ENCODE data around the gene STEAP1B. TPM values are rescaled to one million over a fixed set of nuclear protein-coding genes. Genes with fewer than 3 reads are reported as not detected.
"Not testable (repeated sequence)": the region's sequence is repeated elsewhere in the genome, so short reads cannot be mapped to it uniquely, and the experiment has no call there.

Gene STEAP1B
- total RNA-seq (2014; rRNA removed; shearing (Covaris generic)) (0.36 and 0.69 TPM in 2 replicates), total RNA-seq (2022) (1.1 and 2.1 TPM in 2 replicates), Bru-seq, nascent RNA (percentile 47 among the genes with signal in this experiment), BruChase-seq, experiment 1, labeled RNA remaining after a 6-hour chase (percentile 32 among the genes with signal in this experiment), BruChase-seq, experiment 2, labeled RNA remaining after a 2-hour chase (percentile 39 among the genes with signal in this experiment)
- long read RNA-seq, partial matches to known transcripts = 0 of 2 reads
- long read RNA-seq, other reads (novel, unspliced or antisense) = 1 of 2 reads

GRCh38 chr7:22499888-22500689, at the start of gene STEAP1B:
STEAP1B (minus strand) TSS chr7:22500188; CDS start chr7:22494855, 5,333 bp downstream.
- H3K36me3 ChIP-seq (ENCODE audit: insufficient read depth, low read length) = not testable (repeated sequence)
- peak within 1 kb of the TSS; percentile 63 for H3K4me3 ChIP-seq (ENCODE audit: low read depth, low read length, poor library complexity, severe bottlenecking)
- CTCF ChIA-PET (ENCODE audit: unreplicated experiment) = interaction anchor here (0.6 to 1.1 kb wide), 4 partner anchors 16 to 395 kb away, joined by 3 to 5 read pairs (median 3); no protein-coding TSS in a partner anchor

DNA sequence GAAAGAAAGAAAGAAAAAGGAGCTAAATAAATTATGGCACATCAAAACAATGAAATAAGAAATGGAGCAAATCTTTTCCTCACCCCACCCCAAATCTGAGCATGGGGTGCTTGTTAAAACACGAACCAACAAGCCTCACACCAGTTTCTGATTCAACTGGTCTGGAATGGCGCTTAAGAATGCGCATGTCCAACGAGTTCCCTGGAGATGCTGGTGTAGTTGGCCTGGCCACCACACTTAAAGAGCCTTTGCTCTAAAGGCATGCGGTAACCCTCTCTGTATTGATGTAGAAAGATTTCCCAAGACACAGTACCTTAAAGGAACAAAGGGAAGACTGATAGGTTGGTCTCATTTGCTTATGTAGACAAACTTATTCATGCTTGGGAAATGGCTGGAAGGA, 49.1 kb upstream of the STEAP1B start:
- Histone ChIP-seq H4K20me1 (ENCODE audit: insufficient read depth, low read length) (no peaks in the 10 kb centered on the region), H3K4me3 (ENCODE audit: low read depth, low read length, poor library complexity, severe bottlenecking) (no peak overlapping the region), H2AFZ (ENCODE audit: low read length) (no peak overlapping the region), H3K9me2 (ENCODE audit: insufficient read depth, low read length) (no peaks in the 10 kb centered on the region), H3K4me2 (ENCODE audit: low read length) (no peak overlapping the region), H3K79me2 (ENCODE audit: insufficient read depth, low read depth, low read length) (no peaks in the 10 kb centered on the region), H3K9me3 (ENCODE audit: low read length) (no peaks in the 10 kb centered on the region), H3K27ac (ENCODE audit: low read depth, low read length, poor library complexity, severe bottlenecking) (no peak overlapping the region), H3K36me3 (ENCODE audit: insufficient read depth, low read length) (no peaks in the 10 kb centered on the region), H3K4me1 (ENCODE audit: insufficient read depth, low read length, poor library complexity, severe bottlenecking) (peaks cover 12% of the 10 kb centered on the region)
- ChIA-PET POLR2A (interaction anchor here (0.6 to 0.7 kb wide), 2 partner anchors 144 to 363 kb away, joined by 4 to 5 read pairs; no protein-coding TSS in a partner anchor), CTCF (ENCODE audit: unreplicated experiment) (no interaction called here)
- intact Hi-C loops (cut with micrococcal nuclease; ENCODE audit: unreplicated experiment) = no loop called here
- DNase-seq (ENCODE audit: low spot score) = no peak
- TF ChIP-seq, protein P1, sequence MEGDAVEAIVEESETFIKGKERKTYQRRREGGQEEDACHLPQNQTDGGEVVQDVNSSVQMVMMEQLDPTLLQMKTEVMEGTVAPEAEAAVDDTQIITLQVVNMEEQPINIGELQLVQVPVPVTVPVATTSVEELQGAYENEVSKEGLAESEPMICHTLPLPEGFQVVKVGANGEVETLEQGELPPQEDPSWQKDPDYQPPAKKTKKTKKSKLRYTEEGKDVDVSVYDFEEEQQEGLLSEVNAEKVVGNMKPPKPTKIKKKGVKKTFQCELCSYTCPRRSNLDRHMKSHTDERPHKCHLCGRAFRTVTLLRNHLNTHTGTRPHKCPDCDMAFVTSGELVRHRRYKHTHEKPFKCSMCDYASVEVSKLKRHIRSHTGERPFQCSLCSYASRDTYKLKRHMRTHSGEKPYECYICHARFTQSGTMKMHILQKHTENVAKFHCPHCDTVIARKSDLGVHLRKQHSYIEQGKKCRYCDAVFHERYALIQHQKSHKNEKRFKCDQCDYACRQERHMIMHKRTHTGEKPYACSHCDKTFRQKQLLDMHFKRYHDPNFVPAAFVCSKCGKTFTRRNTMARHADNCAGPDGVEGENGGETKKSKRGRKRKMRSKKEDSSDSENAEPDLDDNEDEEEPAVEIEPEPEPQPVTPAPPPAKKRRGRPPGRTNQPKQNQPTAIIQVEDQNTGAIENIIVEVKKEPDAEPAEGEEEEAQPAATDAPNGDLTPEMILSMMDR (conservative IDR thresholded peaks at IDR 0.05; ENCODE audit: low read length) = no peak
- no peak for TF ChIP-seq EZH2phosphoT487 (IDR thresholded peaks at IDR 0.05; ENCODE audit: borderline replicate concordance, low read depth, low read length)
- BruUV-seq (replicated peaks) = no TSS peak

More at GRCh38 chr7:22499888-22500689, at the start of gene STEAP1B:
- peak; percentile 93 for DNase-seq (ENCODE audit: low spot score)
- H3K9me2 ChIP-seq (ENCODE audit: insufficient read depth, low read length); H4K20me1 ChIP-seq (ENCODE audit: insufficient read depth, low read length); H3K27ac ChIP-seq (ENCODE audit: low read depth, low read length, poor library complexity, severe bottlenecking); BruUV-seq (replicated peaks); POLR2A ChIA-PET; H3K9me3 ChIP-seq (ENCODE audit: low read length); H3K4me1 ChIP-seq (ENCODE audit: insufficient read depth, low read length, poor library complexity, severe bottlenecking); H3K79me2 ChIP-seq (ENCODE audit: insufficient read depth, low read depth, low read length): not testable (repeated sequence)
- intact Hi-C loops (cut with micrococcal nuclease; ENCODE audit: unreplicated experiment) = loop anchor here (1.0 kb wide), 2 partner anchors 390 to 397 kb away; no protein-coding TSS in a partner anchor
- TF ChIP-seq, protein P1 (conservative IDR thresholded peaks at IDR 0.05; ENCODE audit: low read length) = peak; percentile 78
- Histone ChIP-seq H3K4me2 (ENCODE audit: low read length) (peak within 1 kb of the TSS; percentile 82), H2AFZ (ENCODE audit: low read length) (peak within 1 kb of the TSS; percentile 92)
